Activated B cell treated with CpG ODN at 0.5 μM for 24 hours (primary cell): ENCODE data around the gene GPR68. TPM values are rescaled to one million over a fixed set of nuclear protein-coding genes. Genes with fewer than 3 reads are reported as not detected.
"Not testable (repeated sequence)": the region's sequence is repeated elsewhere in the genome, so short reads cannot be mapped to it uniquely, and the experiment has no call there.

Source experiments
- ATAC-seq: fragments of 200-7000 bp; cut with Tn5 transposase; one replicate; pipeline ENCODE4 v1.10.0; 2021; ENCODE audit warnings: low read depth, mild to moderate bottlenecking, moderate library complexity
- CTCF ChIA-PET: fragments of 350-600 bp; sonication (Branson Sonifier 250); formaldehyde crosslinking; loops from one replicate; lab custom pipeline; 2021; ENCODE audit warnings: antibody characterized with exemption; lab: Charles Lee
- POLR2A ChIA-PET: fragments of 350-600 bp; sonication (Branson Sonifier 250); formaldehyde crosslinking; loops from one replicate; lab custom pipeline; 2021; ENCODE audit warnings: antibody characterized with exemption; lab: Charles Lee
- DNase-seq: peaks from one replicate; pipeline ENCODE4 v3.0.0; 2022
- H3K27ac Mint-ChIP-seq: one replicate; pipeline ENCODE4 v1.8.0; 2020; ENCODE audit warnings: mixed read lengths
- H3K27me3 Mint-ChIP-seq: one replicate; pipeline ENCODE4 v1.8.0; 2021; ENCODE audit warnings: mixed read lengths
- H3K36me3 Mint-ChIP-seq: one replicate; pipeline ENCODE4 v1.8.0; 2021; ENCODE audit warnings: low read depth, mixed read lengths
- H3K4me1 Mint-ChIP-seq: one replicate; pipeline ENCODE4 v1.8.0; 2021; ENCODE audit warnings: mixed read lengths
- H3K4me3 Mint-ChIP-seq: one replicate; pipeline ENCODE4 v1.8.0; 2020; ENCODE audit warnings: mild to moderate bottlenecking, mixed read lengths
- H3K9me3 Mint-ChIP-seq: one replicate; pipeline ENCODE4 v1.8.0; 2020; ENCODE audit warnings: mixed read lengths
- intact Hi-C: fragments of 100-400 bp; cut with micrococcal nuclease; formaldehyde crosslinking; loops from one replicate; pipeline ENCODE4 v1.15.1; 2024
- total RNA-seq: library from RNA; stranded (reverse); gene quantifications from 2 replicates; pipeline ENCODE4 v1.2.3, GENCODE V29; 2022
- TF ChIP-seq, protein P1 (sequence below): fragments of 200-600 bp; IDR thresholded peaks from one replicate; pipeline ENCODE4 v1.8.0; 2022; ENCODE audit warnings: antibody characterized with exemption, mild to moderate bottlenecking

Gene GPR68
- total RNA-seq, 1 donor from 2014 or later: 1.8 TPM

DNA sequence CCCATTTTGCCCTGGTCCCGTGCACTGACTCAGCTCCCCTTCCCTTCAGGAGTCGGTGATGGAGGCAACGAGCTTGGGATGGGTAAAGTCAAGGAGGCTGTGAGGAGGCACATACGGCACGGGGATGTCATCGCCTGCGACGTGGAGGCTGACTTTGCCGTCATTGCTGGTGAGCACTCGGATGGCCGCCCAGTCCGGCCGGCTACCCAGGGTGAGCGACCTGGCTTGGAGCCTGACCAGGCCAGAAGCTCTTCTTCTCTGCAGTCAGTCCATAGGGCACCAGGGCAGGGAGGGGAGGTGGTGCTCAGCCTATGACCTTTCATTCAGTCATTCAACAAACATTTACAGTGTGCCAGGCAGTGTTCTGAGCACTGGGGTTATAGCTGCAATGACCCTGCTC lies 39.8 kb downstream of the GPR68 start:
- H3K4me1 Mint-ChIP-seq: peaks cover 2% of the 10 kb centered on the region
- no peak overlapping the region for H3K27ac Mint-ChIP-seq
- TF ChIP-seq, protein P1, sequence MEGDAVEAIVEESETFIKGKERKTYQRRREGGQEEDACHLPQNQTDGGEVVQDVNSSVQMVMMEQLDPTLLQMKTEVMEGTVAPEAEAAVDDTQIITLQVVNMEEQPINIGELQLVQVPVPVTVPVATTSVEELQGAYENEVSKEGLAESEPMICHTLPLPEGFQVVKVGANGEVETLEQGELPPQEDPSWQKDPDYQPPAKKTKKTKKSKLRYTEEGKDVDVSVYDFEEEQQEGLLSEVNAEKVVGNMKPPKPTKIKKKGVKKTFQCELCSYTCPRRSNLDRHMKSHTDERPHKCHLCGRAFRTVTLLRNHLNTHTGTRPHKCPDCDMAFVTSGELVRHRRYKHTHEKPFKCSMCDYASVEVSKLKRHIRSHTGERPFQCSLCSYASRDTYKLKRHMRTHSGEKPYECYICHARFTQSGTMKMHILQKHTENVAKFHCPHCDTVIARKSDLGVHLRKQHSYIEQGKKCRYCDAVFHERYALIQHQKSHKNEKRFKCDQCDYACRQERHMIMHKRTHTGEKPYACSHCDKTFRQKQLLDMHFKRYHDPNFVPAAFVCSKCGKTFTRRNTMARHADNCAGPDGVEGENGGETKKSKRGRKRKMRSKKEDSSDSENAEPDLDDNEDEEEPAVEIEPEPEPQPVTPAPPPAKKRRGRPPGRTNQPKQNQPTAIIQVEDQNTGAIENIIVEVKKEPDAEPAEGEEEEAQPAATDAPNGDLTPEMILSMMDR: no peak
- POLR2A ChIA-PET: no interaction called here
- H3K36me3 Mint-ChIP-seq: peaks cover 83% of the 10 kb centered on the region
- DNase-seq (no peak), ATAC-seq (no peak)
- no peaks in the 10 kb centered on the region for H3K9me3 Mint-ChIP-seq
- CTCF ChIA-PET: interaction anchor here (0.7 to 1.3 kb wide), 2 partner anchors 31 to 81 kb away, joined by 3 read pairs; no protein-coding TSS in a partner anchor
- no peaks in the 10 kb centered on the region for H3K27me3 Mint-ChIP-seq
- intact Hi-C loops: loop anchor here (5.0 kb wide), 1 partner anchor 38 kb away; the partner anchor contains the start of gene GPR68
- no peak overlapping the region for H3K4me3 Mint-ChIP-seq

DNA sequence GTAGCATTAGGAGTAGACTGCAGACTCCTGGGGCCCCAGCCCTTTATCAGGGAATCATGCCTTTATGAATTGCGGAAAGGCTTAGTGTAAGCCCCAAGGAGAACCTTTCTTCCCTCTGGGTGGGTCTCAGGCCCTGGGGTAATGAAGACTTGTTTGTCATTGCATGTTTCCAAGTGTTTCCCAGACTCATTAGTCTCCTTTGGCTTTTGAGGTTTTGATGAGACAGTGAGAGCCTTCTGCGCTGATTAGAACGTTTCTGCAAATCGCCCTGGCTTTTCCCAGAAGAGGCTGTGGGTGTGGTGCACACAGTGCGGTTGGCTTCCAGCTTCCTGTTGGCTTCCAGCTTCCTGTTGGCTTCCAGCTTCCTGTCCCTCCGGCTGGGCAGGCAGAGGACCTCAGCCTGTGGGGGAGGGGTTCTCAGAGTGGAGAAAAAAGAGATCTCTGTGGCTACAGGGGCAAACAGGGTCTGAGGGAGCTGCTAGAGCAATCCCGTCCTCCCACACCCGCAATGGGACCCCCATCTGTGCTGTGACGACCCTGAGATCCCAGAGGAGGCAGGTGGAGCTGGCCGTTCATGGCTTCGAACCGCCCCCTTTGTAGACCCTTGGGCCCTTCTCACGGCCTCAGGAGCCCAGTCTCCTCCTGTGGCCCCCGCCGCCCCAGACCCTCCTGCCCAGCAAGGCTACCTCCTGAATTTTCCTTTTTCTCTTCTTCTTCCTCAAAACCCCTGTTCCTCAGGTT lies 42.1 kb downstream of the GPR68 start:
- ATAC-seq: no peak
- Mint-ChIP-seq H3K36me3 (peaks cover 83% of the 10 kb centered on the region), H3K4me1 (peaks cover 2% of the 10 kb centered on the region), H3K4me3 (no peak overlapping the region), H3K9me3 (no peaks in the 10 kb centered on the region), H3K27ac (no peak overlapping the region), H3K27me3 (no peaks in the 10 kb centered on the region)
- ChIA-PET POLR2A (interaction anchor here (0.6 kb wide), 1 partner anchor 52 kb away, joined by 3 read pairs; no protein-coding TSS in a partner anchor), CTCF (interaction anchor here (1.1 kb wide), 1 partner anchor 300 kb away, joined by 4 read pairs; no protein-coding TSS in a partner anchor)
- no peak for DNase-seq
- intact Hi-C loops: no loop called here
- TF ChIP-seq, protein P1: no peak

DNA sequence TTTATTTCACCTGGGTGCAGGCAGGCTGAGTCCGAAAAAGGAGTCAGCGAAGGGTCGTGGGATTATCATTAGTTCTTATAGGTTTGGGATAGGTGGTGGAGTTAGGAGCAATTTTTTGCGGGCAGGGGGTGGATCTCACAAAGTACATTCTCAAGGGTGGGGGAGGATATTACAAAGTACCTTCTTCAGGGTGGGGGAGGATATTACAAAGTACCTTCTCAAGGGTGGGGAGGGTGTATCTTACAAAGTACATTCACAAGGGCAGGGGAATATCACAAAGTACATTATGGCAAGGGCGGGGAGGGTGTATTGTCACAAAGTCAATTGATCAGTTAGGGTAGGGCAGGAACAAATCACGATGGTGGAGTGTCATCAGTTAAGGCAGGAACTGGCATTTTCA lies 43.7 kb downstream of the GPR68 start:
- H3K9me3 Mint-ChIP-seq, POLR2A ChIA-PET, H3K27me3 Mint-ChIP-seq, intact Hi-C loops, H3K27ac Mint-ChIP-seq, H3K4me3 Mint-ChIP-seq, ATAC-seq, H3K4me1 Mint-ChIP-seq, CTCF ChIA-PET, DNase-seq: not testable (repeated sequence)
- H3K36me3 Mint-ChIP-seq: peaks cover 87% of the 10 kb centered on the region

DNA sequence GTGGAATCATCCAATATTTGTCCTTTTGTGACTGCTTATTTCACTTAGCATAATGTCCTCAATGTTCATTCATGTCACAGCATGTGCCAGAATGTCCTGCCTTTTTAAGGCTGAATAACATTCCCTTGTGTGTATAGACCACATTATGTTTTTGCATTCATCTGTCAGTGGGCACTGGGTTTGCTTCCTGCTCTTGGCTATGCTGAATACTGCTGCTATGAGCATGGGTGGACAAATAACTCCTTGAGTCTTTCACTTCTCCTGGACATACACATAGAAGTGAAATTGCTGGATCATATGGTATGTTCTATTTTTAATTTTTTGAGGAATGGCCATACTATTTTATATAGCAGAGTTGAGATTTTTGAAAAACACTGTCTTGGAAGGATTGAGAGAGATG lies 46.9 kb downstream of the GPR68 start:
- no peak overlapping the region for H3K27ac Mint-ChIP-seq

DNA sequence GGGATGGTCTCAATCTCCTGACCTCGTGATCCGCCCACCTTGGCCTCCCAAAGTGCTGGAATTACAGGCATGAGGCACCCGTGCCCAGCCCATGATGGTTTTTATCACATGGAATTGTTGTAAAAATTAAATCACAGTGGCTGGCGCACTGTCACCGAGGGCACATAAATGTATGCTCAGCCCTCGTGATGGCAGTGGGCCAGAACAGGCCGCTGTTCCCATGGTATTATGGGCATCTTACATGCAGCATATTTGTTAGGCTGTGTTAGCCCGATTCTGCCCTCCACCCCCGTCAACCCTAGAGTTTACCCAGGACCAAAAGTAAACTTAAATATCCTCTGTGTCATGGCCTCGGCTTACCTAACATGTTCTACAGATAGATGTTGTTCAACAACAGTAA lies 48.6 kb downstream of the GPR68 start:
- H3K4me1 Mint-ChIP-seq: no peaks in the 10 kb centered on the region

More for the DNA sequence above, 46.9 kb downstream of the GPR68 start:
- no peaks in the 10 kb centered on the region for H3K4me1 Mint-ChIP-seq
- H3K9me3 Mint-ChIP-seq: no peaks in the 10 kb centered on the region
- no peak overlapping the region for H3K4me3 Mint-ChIP-seq
- H3K36me3 Mint-ChIP-seq: peaks cover 74% of the 10 kb centered on the region
- CTCF ChIA-PET: no interaction called here
- TF ChIP-seq, protein P1: no peak
- intact Hi-C loops: no loop called here
- POLR2A ChIA-PET: no interaction called here
- H3K27me3 Mint-ChIP-seq: no peaks in the 10 kb centered on the region
- DNase-seq: no peak
- no peak for ATAC-seq

More for the DNA sequence above, 48.6 kb downstream of the GPR68 start:
- no peak for DNase-seq
- TF ChIP-seq, protein P1: no peak
- no peak overlapping the region for H3K4me3 Mint-ChIP-seq
- H3K36me3 Mint-ChIP-seq: peaks cover 80% of the 10 kb centered on the region
- no peaks in the 10 kb centered on the region for H3K27me3 Mint-ChIP-seq
- no peak overlapping the region for H3K27ac Mint-ChIP-seq
- no peak for ATAC-seq
- intact Hi-C loops: no loop called here
- no peaks in the 10 kb centered on the region for H3K9me3 Mint-ChIP-seq
- CTCF ChIA-PET: interaction anchor here (0.7 kb wide), 1 partner anchor 19 kb away, joined by 3 read pairs; no protein-coding TSS in a partner anchor
- POLR2A ChIA-PET: no interaction called here
